ENCODE results near the gene TMEM167B. TPM values are rescaled to one million over a fixed set of nuclear protein-coding genes. Genes with fewer than 3 reads are reported as not detected.

The TMEM167B gene
- total RNA-seq, 3 donors from 2014 or later (not counting 1 experiment from before 2014, with no cell fraction given): 61.2 to 73.0 (median 71.8) TPM

GRCh38 chr1:109135940-109136339 is 45.4 kb downstream of the TMEM167B start:
- Histone ChIP-seq H3K4me3 (ENCODE audit: low read length) (no peak overlapping the region), H3K27me3 (ENCODE audit: control insufficient read depth, insufficient read depth, low read length) (no peaks in the 10 kb centered on the region), H3K9me3 (ENCODE audit: control insufficient read depth, insufficient read depth, low read length) (no peaks in the 10 kb centered on the region), H3K36me3 (ENCODE audit: control insufficient read depth, insufficient read depth, low read length) (no peaks in the 10 kb centered on the region), H3K27ac (ENCODE audit: low read length) (no peak overlapping the region), H3K4me1 (ENCODE audit: control insufficient read depth, insufficient read depth, low read length) (no peaks in the 10 kb centered on the region)
- DNase-seq: no peak
- Mint-ChIP-seq H3K4me1 (peaks cover 0 to 15% of the 10 kb centered on the region in 2 donors), H3K9me3 (no peaks in the 10 kb centered on the region), H3K27me3 (ENCODE audit: low read depth in 2 of 2) (no peaks in the 10 kb centered on the region), H3K4me3 (no peak overlapping the region), H3K27ac (no peak overlapping the region), H3K36me3 (no peaks in the 10 kb centered on the region)
- no peak for TF ChIP-seq CTCF (IDR thresholded peaks at IDR 0.05)
- intact Hi-C loops (cut with micrococcal nuclease): no loop called here
- 83% methylated on average over 3 of the region's 3 CpGs for WGBS (ENCODE audit: insufficient coverage)
- ATAC-seq: no peak

- 95% methylated on average over 6 of the region's 6 CpGs for WGBS (ENCODE audit: insufficient coverage)
- no peak overlapping the region for H3K4me3 Mint-ChIP-seq
- Histone ChIP-seq H3K36me3 (ENCODE audit: control insufficient read depth, insufficient read depth, low read length) (no peaks in the 10 kb centered on the region), H3K4me3 (ENCODE audit: low read length) (no peak overlapping the region), H3K4me1 (ENCODE audit: control insufficient read depth, insufficient read depth, low read length) (no peaks in the 10 kb centered on the region), H3K9me3 (ENCODE audit: control insufficient read depth, insufficient read depth, low read length) (no peaks in the 10 kb centered on the region), H3K27ac (ENCODE audit: low read length) (no peak overlapping the region), H3K27me3 (ENCODE audit: control insufficient read depth, insufficient read depth, low read length) (no peaks in the 10 kb centered on the region)
- no peaks in the 10 kb centered on the region for H3K27me3 Mint-ChIP-seq (ENCODE audit: low read depth in 2 of 2)
- no peak for ATAC-seq
- peaks cover 0 to 15% of the 10 kb centered on the region in 2 donors for H3K4me1 Mint-ChIP-seq
- H3K36me3 Mint-ChIP-seq: no peaks in the 10 kb centered on the region
- no peaks in the 10 kb centered on the region for H3K9me3 Mint-ChIP-seq
- intact Hi-C loops (cut with micrococcal nuclease): no loop called here
- H3K27ac Mint-ChIP-seq: no peak overlapping the region
- no peak for DNase-seq
- TF ChIP-seq CTCF (IDR thresholded peaks at IDR 0.05): no peak
These were observed 46.2 kb downstream of the TMEM167B start for GRCh38 chr1:109136766-109137165.

GRCh38 chr1:109137958-109138357 is 47.4 kb downstream of the TMEM167B start:
- no peak overlapping the region for H3K27ac Mint-ChIP-seq
- 96% methylated on average over 3 of the region's 3 CpGs for WGBS (ENCODE audit: insufficient coverage)
- no peak for TF ChIP-seq CTCF (IDR thresholded peaks at IDR 0.05)
- no peaks in the 10 kb centered on the region for H3K36me3 ChIP-seq (ENCODE audit: control insufficient read depth, insufficient read depth, low read length)
- no peaks in the 10 kb centered on the region for H3K9me3 ChIP-seq (ENCODE audit: control insufficient read depth, insufficient read depth, low read length)
- ATAC-seq: no peak
- no peaks in the 10 kb centered on the region for H3K27me3 Mint-ChIP-seq (ENCODE audit: low read depth in 2 of 2)
- H3K9me3 Mint-ChIP-seq: no peaks in the 10 kb centered on the region
- H3K4me3 Mint-ChIP-seq: no peak overlapping the region
- H3K4me1 Mint-ChIP-seq: peaks cover 0 to 15% of the 10 kb centered on the region in 2 donors
- DNase-seq: no peak
- no peaks in the 10 kb centered on the region for H3K36me3 Mint-ChIP-seq
- no peak overlapping the region for H3K27ac ChIP-seq (ENCODE audit: low read length)
- no peaks in the 10 kb centered on the region for H3K27me3 ChIP-seq (ENCODE audit: control insufficient read depth, insufficient read depth, low read length)
- H3K4me3 ChIP-seq (ENCODE audit: low read length): no peak overlapping the region
- intact Hi-C loops (cut with micrococcal nuclease): no loop called here
- no peaks in the 10 kb centered on the region for H3K4me1 ChIP-seq (ENCODE audit: control insufficient read depth, insufficient read depth, low read length)

- no peak for TF ChIP-seq CTCF (IDR thresholded peaks at IDR 0.05)
- H3K27ac ChIP-seq (ENCODE audit: low read length): no peak overlapping the region
- no peaks in the 10 kb centered on the region for H3K27me3 ChIP-seq (ENCODE audit: control insufficient read depth, insufficient read depth, low read length)
- H3K4me3 ChIP-seq (ENCODE audit: low read length): no peak overlapping the region
- no peak for DNase-seq
- no peak overlapping the region for H3K4me3 Mint-ChIP-seq
- H3K9me3 Mint-ChIP-seq: no peaks in the 10 kb centered on the region
- H3K27me3 Mint-ChIP-seq (ENCODE audit: low read depth in 2 of 2): no peaks in the 10 kb centered on the region
- intact Hi-C loops (cut with micrococcal nuclease): no loop called here
- H3K4me1 ChIP-seq (ENCODE audit: control insufficient read depth, insufficient read depth, low read length): no peaks in the 10 kb centered on the region
- no peak overlapping the region for H3K27ac Mint-ChIP-seq
- no peaks in the 10 kb centered on the region for H3K9me3 ChIP-seq (ENCODE audit: control insufficient read depth, insufficient read depth, low read length)
- no peak for ATAC-seq
- no peaks in the 10 kb centered on the region for H3K36me3 ChIP-seq (ENCODE audit: control insufficient read depth, insufficient read depth, low read length)
- H3K36me3 Mint-ChIP-seq: no peaks in the 10 kb centered on the region
- H3K4me1 Mint-ChIP-seq: peaks cover 0 to 15% of the 10 kb centered on the region in 2 donors
- WGBS (ENCODE audit: insufficient coverage): 82% methylated on average over 3 of the region's 3 CpGs
These were observed 47.8 kb downstream of the TMEM167B start for GRCh38 chr1:109138358-109138757.
